Upper lobe of right lung (tissue), 1 donor: ENCODE measurements around the gene CD14. TPM values are rescaled to one million over a fixed set of nuclear protein-coding genes. Genes with fewer than 3 reads are reported as not detected.
"Not testable (repeated sequence)": the region's sequence is repeated elsewhere in the genome, so short reads cannot be mapped to it uniquely, and the experiment has no call there.

Source experiments
- ATAC-seq: fragments of 200-7000 bp; cut with Tn5 transposase; one replicate; pipeline ENCODE4 v1.9.1; 2020; ENCODE audit warnings: mild to moderate bottlenecking, moderate library complexity
- DNase-seq: peaks from one replicate; pipeline ENCODE4 v3.0.0-alpha.2; 2020
- H3K27ac ChIP-seq: fragments of 200-600 bp; one replicate; pipeline ENCODE4 v1.8.0; 2022
- H3K27me3 ChIP-seq: fragments of 200-600 bp; one replicate; pipeline ENCODE4 v1.8.0; 2022; ENCODE audit warnings: mild to moderate bottlenecking
- H3K36me3 ChIP-seq: fragments of 200-600 bp; one replicate; pipeline ENCODE4 v1.8.0; 2022
- H3K4me1 ChIP-seq: fragments of 200-600 bp; one replicate; pipeline ENCODE4 v1.8.0; 2022
- H3K4me3 ChIP-seq: fragments of 200-600 bp; one replicate; pipeline ENCODE4 v1.8.0; 2022; ENCODE audit warnings: mild to moderate bottlenecking
- H3K9me3 ChIP-seq: fragments of 200-600 bp; one replicate; pipeline ENCODE4 v1.8.0; 2022
- intact Hi-C: fragments of 100-400 bp; cut with DNase I; formaldehyde crosslinking; loops from one replicate; pipeline ENCODE4 v1.11.0; 2022
- total RNA-seq: library from RNA; stranded (reverse); fragmentation: NEBNext Ultra II Directional; extraction: Animal tissue kit (Norgen Biotek cat#: 25700); gene quantifications from one replicate; pipeline ENCODE4 v1.2.1, GENCODE V29; 2021
- TF ChIP-seq, protein P1 (sequence below): fragments of 200-600 bp; IDR thresholded peaks from one replicate; pipeline ENCODE4 v1.8.0; 2022; ENCODE audit warnings: antibody characterized with exemption
- donor health status: DM: no; HTN: yes; CAD: no; lungs with severe emphysema.

Gene CD14
- total RNA-seq, 1 donor from 2014 or later: 127 TPM

DNA sequence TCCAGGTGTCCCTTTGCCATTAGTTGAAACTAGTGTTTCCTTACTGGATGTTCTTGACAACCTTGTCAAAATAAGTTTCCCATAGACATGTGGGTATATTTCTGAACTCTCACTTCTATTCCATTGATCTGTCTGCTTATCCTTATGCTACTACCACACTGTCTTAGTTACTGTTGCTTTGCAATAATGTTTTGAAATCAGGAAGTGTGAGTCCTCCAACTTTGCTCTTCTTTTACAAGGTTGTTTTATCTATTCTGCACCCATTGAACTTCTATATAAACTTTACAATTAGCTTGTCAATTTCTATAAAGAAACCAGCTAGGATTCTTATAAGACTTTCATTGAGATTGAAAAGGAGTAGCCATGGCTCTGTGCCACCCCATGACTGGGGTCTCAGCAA, 24.3 kb downstream of the CD14 start:
- intact Hi-C loops: no loop called here
- Histone ChIP-seq H3K27me3 (no peaks in the 10 kb centered on the region), H3K9me3 (no peaks in the 10 kb centered on the region), H3K4me3 (no peak overlapping the region), H3K36me3 (no peaks in the 10 kb centered on the region), H3K4me1 (peaks cover 18% of the 10 kb centered on the region), H3K27ac (peak overlapping the region; percentile 76)
- ATAC-seq (peak; percentile 27), DNase-seq (no peak)
- TF ChIP-seq, protein P1, sequence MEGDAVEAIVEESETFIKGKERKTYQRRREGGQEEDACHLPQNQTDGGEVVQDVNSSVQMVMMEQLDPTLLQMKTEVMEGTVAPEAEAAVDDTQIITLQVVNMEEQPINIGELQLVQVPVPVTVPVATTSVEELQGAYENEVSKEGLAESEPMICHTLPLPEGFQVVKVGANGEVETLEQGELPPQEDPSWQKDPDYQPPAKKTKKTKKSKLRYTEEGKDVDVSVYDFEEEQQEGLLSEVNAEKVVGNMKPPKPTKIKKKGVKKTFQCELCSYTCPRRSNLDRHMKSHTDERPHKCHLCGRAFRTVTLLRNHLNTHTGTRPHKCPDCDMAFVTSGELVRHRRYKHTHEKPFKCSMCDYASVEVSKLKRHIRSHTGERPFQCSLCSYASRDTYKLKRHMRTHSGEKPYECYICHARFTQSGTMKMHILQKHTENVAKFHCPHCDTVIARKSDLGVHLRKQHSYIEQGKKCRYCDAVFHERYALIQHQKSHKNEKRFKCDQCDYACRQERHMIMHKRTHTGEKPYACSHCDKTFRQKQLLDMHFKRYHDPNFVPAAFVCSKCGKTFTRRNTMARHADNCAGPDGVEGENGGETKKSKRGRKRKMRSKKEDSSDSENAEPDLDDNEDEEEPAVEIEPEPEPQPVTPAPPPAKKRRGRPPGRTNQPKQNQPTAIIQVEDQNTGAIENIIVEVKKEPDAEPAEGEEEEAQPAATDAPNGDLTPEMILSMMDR: no peak

DNA sequence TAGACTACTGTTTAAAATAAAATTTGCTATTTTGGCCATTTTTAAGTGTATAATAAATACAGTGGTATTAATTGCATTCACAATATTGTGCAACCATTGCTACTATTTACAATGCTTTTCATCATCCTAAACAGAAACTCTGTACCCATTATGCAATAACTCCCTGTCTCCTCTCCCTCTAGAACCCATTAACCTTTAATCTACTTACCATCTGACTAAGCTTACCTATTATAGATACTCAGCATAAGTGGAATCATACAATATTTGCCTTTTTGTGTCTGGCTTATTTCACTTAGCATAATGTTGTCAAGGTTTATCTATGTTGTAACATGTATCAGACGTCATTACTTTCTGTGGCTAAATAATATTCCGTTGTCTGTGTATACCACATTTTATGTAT, 25.9 kb downstream of the CD14 start:
- DNase-seq (no peak), ATAC-seq (peak; percentile 7)
- Histone ChIP-seq H3K9me3 (no peaks in the 10 kb centered on the region), H3K36me3 (no peaks in the 10 kb centered on the region), H3K27ac (no peak overlapping the region), H3K4me3 (no peak overlapping the region), H3K4me1 (peaks cover 18% of the 10 kb centered on the region), H3K27me3 (no peaks in the 10 kb centered on the region)
- TF ChIP-seq, protein P1: no peak
- intact Hi-C loops: no loop called here

DNA sequence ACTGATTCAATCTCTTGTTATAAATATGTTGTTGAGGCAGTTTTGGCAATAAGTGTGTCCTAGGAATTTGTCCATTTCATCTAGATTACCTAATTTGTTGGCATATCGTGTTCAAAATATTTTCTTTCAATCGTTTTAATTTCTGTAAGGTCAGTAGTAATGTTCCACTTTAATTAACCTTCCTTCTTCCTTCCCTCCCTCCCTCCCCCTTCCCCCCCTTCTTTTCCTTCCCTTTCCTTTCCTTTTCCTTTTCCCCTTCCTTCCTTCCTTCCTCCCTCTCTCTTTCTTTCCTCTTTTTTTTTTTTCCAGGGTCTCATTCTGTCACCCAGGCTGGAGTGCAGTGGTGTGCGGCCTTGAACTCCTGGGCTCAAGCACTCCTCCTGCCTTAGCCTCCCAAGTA, 27.1 kb downstream of the CD14 start:
- Histone ChIP-seq H3K27ac (no peak overlapping the region), H3K9me3 (no peaks in the 10 kb centered on the region), H3K4me3 (no peak overlapping the region), H3K4me1 (peaks cover 9% of the 10 kb centered on the region), H3K36me3 (no peaks in the 10 kb centered on the region), H3K27me3 (no peaks in the 10 kb centered on the region)
- TF ChIP-seq, protein P1: no peak
- no peak for ATAC-seq
- DNase-seq: no peak
- intact Hi-C loops: no loop called here

DNA sequence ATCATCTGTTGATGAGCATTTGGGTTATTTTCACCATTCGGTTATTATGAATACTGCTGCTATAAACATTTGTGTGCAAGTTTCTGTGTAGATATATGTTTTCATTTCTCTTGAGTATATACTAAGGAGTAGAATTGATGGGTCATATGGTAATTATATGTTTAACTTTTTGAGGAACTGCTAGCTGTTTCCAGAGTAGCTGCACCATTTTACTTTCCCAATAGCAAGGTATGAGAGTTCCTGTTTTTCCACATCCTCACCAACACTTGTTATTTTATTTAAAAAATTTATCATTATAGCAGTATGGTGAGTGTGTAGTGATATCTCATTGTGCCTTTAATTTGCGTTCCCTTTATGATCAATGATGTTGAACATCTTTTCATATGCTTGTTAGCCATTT, 29.2 kb downstream of the CD14 start:
- no peak for ATAC-seq
- Histone ChIP-seq H3K9me3 (no peaks in the 10 kb centered on the region), H3K36me3 (no peaks in the 10 kb centered on the region), H3K4me1 (no peaks in the 10 kb centered on the region), H3K4me3 (no peak overlapping the region), H3K27me3 (no peaks in the 10 kb centered on the region), H3K27ac (no peak overlapping the region)
- no peak for DNase-seq
- TF ChIP-seq, protein P1: no peak
- intact Hi-C loops: no loop called here

DNA sequence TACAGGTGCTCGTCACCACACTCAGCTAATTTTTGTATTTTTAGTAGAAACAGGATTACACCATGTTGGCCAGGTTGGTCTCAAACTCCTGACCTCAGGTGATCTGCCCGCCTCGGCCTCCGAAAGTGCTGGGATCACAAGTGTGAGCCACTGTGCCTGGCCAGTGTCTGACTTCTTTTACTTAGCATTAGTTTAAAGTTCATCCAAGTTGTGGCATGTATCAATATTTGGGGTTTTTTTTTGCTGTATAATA, 29.6 kb downstream of the CD14 start:
- ATAC-seq, H3K36me3 ChIP-seq, H3K4me3 ChIP-seq, DNase-seq, H3K9me3 ChIP-seq, H3K4me1 ChIP-seq, H3K27me3 ChIP-seq, intact Hi-C loops: not testable (repeated sequence)
- H3K27ac ChIP-seq: peak overlapping the region; percentile 6

DNA sequence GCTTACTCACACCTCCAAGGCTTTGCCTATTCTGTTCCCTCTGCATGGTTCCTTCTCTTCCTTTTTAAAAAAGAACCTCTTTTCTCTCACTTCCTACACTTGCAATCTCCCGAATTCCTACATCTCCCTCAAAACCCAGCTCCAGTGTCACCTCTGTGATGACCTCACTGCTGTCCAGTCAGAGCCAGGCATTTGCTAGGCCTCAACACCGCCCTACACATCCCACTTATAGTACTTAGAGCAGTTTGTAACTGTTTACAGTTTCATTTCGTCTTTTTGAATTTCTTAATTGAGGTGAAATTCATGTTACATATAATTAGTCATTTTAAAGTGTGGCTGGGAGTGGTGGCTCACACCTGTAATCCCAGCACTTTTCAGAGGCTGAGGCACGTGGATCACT, 30.8 kb downstream of the CD14 start:
- ATAC-seq (peak; percentile 89), DNase-seq (no peak)
- Histone ChIP-seq H3K36me3 (no peaks in the 10 kb centered on the region), H3K4me1 (no peaks in the 10 kb centered on the region), H3K27ac (peak overlapping the region; percentile 44), H3K27me3 (no peaks in the 10 kb centered on the region), H3K9me3 (no peaks in the 10 kb centered on the region), H3K4me3 (no peak overlapping the region)
- TF ChIP-seq, protein P1: no peak
- intact Hi-C loops: no loop called here
